Fibroblast of the conjunctiva (primary cell): ENCODE measurements around the gene SMAP1.

Experiments
- DNase-seq: peaks from one replicate; pipeline ENCODE4 v3.0.0-alpha.2; 2010; ENCODE audit warnings: low read depth

The SMAP1 gene

GRCh38 chr6:70667711-70668498 is at the start of gene SMAP1:
SMAP1 (plus strand) TSS chr6:70667883; CDS start chr6:70668024, 141 bp downstream.
- peak; percentile 85 for DNase-seq

GRCh38 chr6:70620746-70621145 is 46.9 kb upstream of the SMAP1 start:
- DNase-seq: no peak

GRCh38 chr6:70622461-70622860 is 45.2 kb upstream of the SMAP1 start:
- DNase-seq: no peak

- no peak for DNase-seq
Measured at GRCh38 chr6:70625436-70625835, 42.2 kb upstream of the SMAP1 start.

GRCh38 chr6:70627500-70628254 is 40.0 kb upstream of the SMAP1 start:
- DNase-seq: no peak

GRCh38 chr6:70629929-70630328 is 37.8 kb upstream of the SMAP1 start:
- DNase-seq: no peak

- DNase-seq: no peak
Measured at GRCh38 chr6:70633870-70634269, 33.8 kb upstream of the SMAP1 start.

GRCh38 chr6:70636596-70636995 is 31.1 kb upstream of the SMAP1 start:
- DNase-seq: no peak

- DNase-seq: no peak
Measured at GRCh38 chr6:70638468-70638867, 29.2 kb upstream of the SMAP1 start.

GRCh38 chr6:70651326-70651905 is 16.3 kb upstream of the SMAP1 start:
- no peak for DNase-seq

GRCh38 chr6:70652216-70652615 is 15.5 kb upstream of the SMAP1 start:
- DNase-seq: no peak

- no peak for DNase-seq
Measured at GRCh38 chr6:70657706-70658105, 10.0 kb upstream of the SMAP1 start.

- DNase-seq: no peak
Measured at GRCh38 chr6:70663881-70664466, 3.7 kb upstream of the SMAP1 start.

GRCh38 chr6:70666706-70667105 is 977 bp upstream of the SMAP1 start:
- no peak for DNase-seq

GRCh38 chr6:70667256-70667710 is 400 bp upstream of the SMAP1 start:
- DNase-seq: no peak

GRCh38 chr6:70668499-70668812 is 773 bp downstream of the SMAP1 start:
- DNase-seq: no peak

GRCh38 chr6:70669133-70669532 is 1.4 kb downstream of the SMAP1 start:
- DNase-seq: no peak

- no peak for DNase-seq
Measured at GRCh38 chr6:70672549-70672948, 4.9 kb downstream of the SMAP1 start.

- DNase-seq: no peak
Measured at GRCh38 chr6:70673054-70673453, 5.4 kb downstream of the SMAP1 start.

- no peak for DNase-seq
Measured at GRCh38 chr6:70673601-70674000, 5.9 kb downstream of the SMAP1 start.

- no peak for DNase-seq
Measured at GRCh38 chr6:70675822-70676221, 8.1 kb downstream of the SMAP1 start.

GRCh38 chr6:70676821-70677220 is 9.1 kb downstream of the SMAP1 start:
- no peak for DNase-seq

GRCh38 chr6:70680396-70680795 is 12.7 kb downstream of the SMAP1 start:
- no peak for DNase-seq
